HepG2 (cell line): Measurements from ENCODE around the gene ZNF524. TPM values are rescaled to one million over a fixed set of nuclear protein-coding genes. Genes with fewer than 3 reads are reported as not detected.

Experiments
- AKNA ChIP-seq: sonication (generic); formaldehyde crosslinking; IDR thresholded peaks from 2 replicates; pipeline ENCODE4 v1.4.0; 2020; ENCODE audit warnings: missing genetic modification reagents, borderline replicate concordance
- ATF6 ChIP-seq: sonication (generic); formaldehyde crosslinking; conservative IDR thresholded peaks from 2 replicates; pipeline ENCODE4 v1.4.0; 2020; ENCODE audit warnings: missing genetic modification reagents
- CERS6 ChIP-seq: sonication (generic); formaldehyde crosslinking; IDR thresholded peaks from 2 replicates; pipeline ENCODE4 v1.5.0; 2020; ENCODE audit warnings: missing genetic modification reagents
- NFE2L2 ChIP-seq: fragments of 150-350 bp; IDR thresholded peaks from 2 replicates; pipeline ENCODE4 v1.6.1; 2014; ENCODE audit warnings: low read length
- NONO ChIP-seq, 2 experiments: fragments of 450-650 bp in 1 of 2; sonication (generic) in 1 of 2; formaldehyde crosslinking in 1 of 2; IDR thresholded peaks in 1 of 2; conservative IDR thresholded peaks in 1 of 2; 2 replicates each; pipeline versions ENCODE4 v1.6.1 to v1.8.0; 2017 to 2022; ENCODE audit warnings: mild to moderate bottlenecking in 1 of 2, missing genetic modification reagents in 1 of 2, moderate library complexity in 1 of 2
- PRDM4 ChIP-seq: sonication (generic); formaldehyde crosslinking; IDR thresholded peaks from 2 replicates; pipeline ENCODE4 v1.9.0; 2021; ENCODE audit warnings: missing genetic modification reagents, borderline replicate concordance
- RAD51 ChIP-seq: fragments of 450-650 bp; IDR thresholded peaks from 2 replicates; pipeline ENCODE4 v1.6.1; 2016; ENCODE audit warnings: borderline replicate concordance
- ZBTB34 ChIP-seq: sonication (generic); formaldehyde crosslinking; IDR thresholded peaks from 2 replicates; pipeline ENCODE4 v1.8.0; 2022; ENCODE audit warnings: mild to moderate bottlenecking, missing genetic modification reagents
- ZFX ChIP-seq: sonication (generic); formaldehyde crosslinking; IDR thresholded peaks from 2 replicates; pipeline ENCODE4 v1.4.0; 2020; ENCODE audit warnings: mild to moderate bottlenecking, low read depth, missing genetic modification reagents, moderate library complexity
- ZNF24 ChIP-seq: fragments of 450-650 bp; IDR thresholded peaks from 2 replicates; pipeline ENCODE4 v1.6.1; 2017; ENCODE audit warnings: antibody characterized with exemption, mild to moderate bottlenecking
- ZNF383 ChIP-seq: sonication (generic); formaldehyde crosslinking; IDR thresholded peaks from 2 replicates; pipeline ENCODE4 v1.4.0; 2020; ENCODE audit warnings: missing genetic modification reagents, mild to moderate bottlenecking, borderline replicate concordance
- ZNF577 ChIP-seq: sonication (generic); formaldehyde crosslinking; IDR thresholded peaks from 2 replicates; pipeline ENCODE4 v1.4.0; 2020; ENCODE audit warnings: mild to moderate bottlenecking, low read depth, missing genetic modification reagents, borderline replicate concordance
- ZNF772 ChIP-seq: sonication (generic); formaldehyde crosslinking; IDR thresholded peaks from 2 replicates; pipeline ENCODE4 v1.5.0; 2020; ENCODE audit warnings: mild to moderate bottlenecking, missing genetic modification reagents
- ZNF782 ChIP-seq: sonication (generic); formaldehyde crosslinking; IDR thresholded peaks from 2 replicates; pipeline ENCODE4 v1.4.0; 2020; ENCODE audit warnings: missing genetic modification reagents, mild to moderate bottlenecking, borderline replicate concordance
- polyA plus RNA-seq, 8 experiments: library from polyadenylated mRNA; depleted of rRNA in 3 of 8; stranded (reverse) in 7 of 8; unstranded in 1 of 8; fragments of >200 nt; fragmentation: Illumina TruSeq in 4 of 8; extraction: Trizol in 4 of 8; gene quantifications; 2 replicates each; pipeline versions ENCODE4 v1.2.1 to v1.2.3, GENCODE V29; 2011 to 2016; ENCODE audit warnings: low read depth in 4 of 8, missing spikeins in 1 of 8, mixed read lengths in 1 of 8; ENCODE audit not compliant: insufficient read depth in 1 of 8
- total RNA-seq, 5 experiments: library from RNA; depleted of rRNA; stranded (reverse); fragments of >200 nt; fragmentation: Illumina TruSeq; extraction: Trizol; gene quantifications; 2 replicates each; pipeline ENCODE4 v1.2.3, GENCODE V29; 2016; ENCODE audit warnings: low read depth in 1 of 5

Gene ZNF524
- total and polyA plus RNA-seq, 2 of the 13 experiments (the other 11 are each of a cell fraction or from before 2014, with no cell fraction given), result 3.2 to 4.6 TPM

- TF ChIP-seq AKNA (CRISPR knock-in tag) (no peak), CERS6 (CRISPR knock-in tag) (no peak), ATF6 (CRISPR knock-in tag) (no peak), ZNF577 (no peak), NONO (IDR thresholded peaks at IDR 0.05) (no peak), NONO (CRISPR knock-in tag; conservative IDR thresholded peaks at IDR 0.05) (no peak), RAD51 (no peak), ZNF772 (no peak), NFE2L2 (no peak), ZFX (CRISPR knock-in tag) (peak; percentile 65), ZNF24 (no peak), ZBTB34 (CRISPR knock-in tag) (no peak), ZNF782 (no peak), ZNF383 (CRISPR knock-in tag) (no peak), PRDM4 (CRISPR knock-in tag) (no peak)
Measured at GRCh38 chr19:55585658-55586339, 14.3 kb upstream of the ZNF524 start (continued).
